PC-3 (cell line): ENCODE data around the gene FAM177A1.
"Not testable (repeated sequence)": the region's sequence is repeated elsewhere in the genome, so short reads cannot be mapped to it uniquely, and the experiment has no call there.

Experiments used
- CTCF ChIP-seq: fragments of 300-600 bp; sonication (generic); conservative IDR thresholded peaks from 2 replicates; pipeline ENCODE4 v1.5.1; 2017; ENCODE audit warnings: antibody characterized with exemption, low read depth, mild to moderate bottlenecking, low read length
- EZH2 ChIP-seq: fragments of 300-600 bp; sonication (generic); IDR thresholded peaks from one replicate; pipeline ENCODE4 v1.6.1; 2017; ENCODE audit warnings: antibody characterized with exemption, mild to moderate bottlenecking, low read length; ENCODE audit not compliant: unreplicated experiment

GRCh38 chr14:35038312-35038711 is 7.8 kb upstream of the FAM177A1 start:
- TF ChIP-seq CTCF, EZH2: not testable (repeated sequence)
